GM18498 (cell line): ENCODE measurements around the gene OR2AG1.

Experiments used
- ATAC-seq: cut with Tn5 transposase; IDR thresholded peaks from one replicate; pipeline ENCODE4 v1.9.1; 2021; ENCODE audit warnings: mild to moderate bottlenecking, moderate library complexity; ENCODE audit not compliant: unreplicated experiment

Gene OR2AG1, protein sequence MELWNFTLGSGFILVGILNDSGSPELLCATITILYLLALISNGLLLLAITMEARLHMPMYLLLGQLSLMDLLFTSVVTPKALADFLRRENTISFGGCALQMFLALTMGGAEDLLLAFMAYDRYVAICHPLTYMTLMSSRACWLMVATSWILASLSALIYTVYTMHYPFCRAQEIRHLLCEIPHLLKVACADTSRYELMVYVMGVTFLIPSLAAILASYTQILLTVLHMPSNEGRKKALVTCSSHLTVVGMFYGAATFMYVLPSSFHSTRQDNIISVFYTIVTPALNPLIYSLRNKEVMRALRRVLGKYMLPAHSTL

DNA sequence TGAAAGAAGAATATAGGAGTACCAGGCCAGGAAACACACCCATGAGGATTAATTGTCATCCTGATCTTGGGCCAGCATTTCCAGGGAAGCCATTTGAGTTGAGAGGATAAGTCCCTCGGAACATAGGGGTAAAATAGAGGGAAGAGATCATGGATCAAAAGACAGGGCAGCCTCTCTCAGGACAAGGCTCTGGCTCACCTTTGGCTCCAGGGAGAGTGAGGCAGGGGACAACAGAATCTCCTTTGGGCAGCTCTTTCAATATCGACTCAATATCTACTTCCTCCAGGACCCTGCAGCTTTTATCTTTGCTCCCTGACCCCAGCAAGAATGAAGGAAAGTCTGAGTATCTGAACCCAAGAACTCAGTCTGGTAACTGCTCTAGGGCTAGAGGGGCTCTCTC lies at the start of gene OR2AG1:
Gene OR2AG1 (plus strand): TSS at position 301 of the 400 bp plus-strand sequence. CDS start 2,018 bp downstream, outside the sequence.
- no peak for ATAC-seq

DNA sequence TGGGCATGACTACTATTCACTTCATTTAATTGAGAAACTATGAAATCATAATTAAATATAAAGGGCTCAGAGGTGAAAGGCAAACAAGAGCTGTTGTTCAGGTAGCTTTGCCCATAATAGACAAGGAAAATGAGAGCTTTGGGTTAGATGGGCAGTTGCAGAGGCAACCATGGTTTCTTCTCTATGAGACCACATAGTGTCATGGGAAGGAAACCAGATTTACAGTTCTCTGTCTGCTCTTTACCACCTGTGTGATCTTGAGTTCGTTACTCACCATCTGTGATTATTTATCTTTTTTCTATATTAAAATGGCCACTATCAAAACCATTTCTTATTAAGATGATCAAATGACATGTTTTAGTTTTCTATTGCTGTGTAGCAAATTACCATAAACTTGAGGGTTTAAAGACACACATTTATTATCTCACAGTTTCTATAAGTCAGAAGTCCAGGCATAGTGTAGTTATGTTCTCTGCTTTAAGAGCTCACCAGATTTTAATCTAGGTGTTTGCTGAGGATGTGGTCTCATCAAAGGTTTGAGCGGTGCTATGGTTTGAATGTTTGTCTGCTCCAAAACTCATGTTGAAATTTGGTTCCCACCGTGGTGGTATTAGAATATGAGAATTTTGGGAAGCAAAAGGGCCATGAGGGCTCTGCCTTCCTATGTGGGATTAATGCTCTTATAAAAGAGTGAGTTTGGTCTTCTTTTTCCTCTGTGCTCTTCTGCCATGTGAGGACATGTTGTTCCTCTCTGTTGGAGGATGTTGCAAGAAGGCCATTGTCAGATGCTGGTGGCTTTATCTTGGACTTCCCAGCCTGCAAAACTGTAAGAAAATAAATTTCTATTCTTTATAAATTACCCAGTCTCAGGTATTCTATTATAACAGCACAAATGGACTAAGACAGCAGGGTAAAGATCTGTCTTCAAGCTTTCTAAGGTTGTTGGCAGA lies 49.2 kb upstream of the OR2AG1 start:
- no peak for ATAC-seq

DNA sequence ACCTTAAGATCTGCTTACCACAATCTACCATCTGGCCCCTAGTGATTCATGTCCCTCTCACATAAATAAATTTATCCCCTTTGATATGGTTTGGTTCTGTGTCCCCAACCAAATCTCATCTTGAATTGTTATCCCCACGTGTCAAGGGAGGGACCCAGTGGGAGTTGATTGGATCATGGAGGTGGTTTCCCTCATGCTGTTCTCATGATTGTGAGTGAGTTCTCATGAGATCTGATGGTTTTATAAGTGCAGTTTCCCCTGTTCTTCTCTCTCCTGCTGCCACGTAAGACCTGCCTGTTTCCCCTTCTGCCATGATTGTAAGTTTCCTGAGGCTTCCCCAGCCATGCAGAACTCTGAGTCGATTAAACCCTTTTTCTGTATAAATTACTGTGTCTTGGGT lies 48.2 kb upstream of the OR2AG1 start:
- no peak for ATAC-seq

DNA sequence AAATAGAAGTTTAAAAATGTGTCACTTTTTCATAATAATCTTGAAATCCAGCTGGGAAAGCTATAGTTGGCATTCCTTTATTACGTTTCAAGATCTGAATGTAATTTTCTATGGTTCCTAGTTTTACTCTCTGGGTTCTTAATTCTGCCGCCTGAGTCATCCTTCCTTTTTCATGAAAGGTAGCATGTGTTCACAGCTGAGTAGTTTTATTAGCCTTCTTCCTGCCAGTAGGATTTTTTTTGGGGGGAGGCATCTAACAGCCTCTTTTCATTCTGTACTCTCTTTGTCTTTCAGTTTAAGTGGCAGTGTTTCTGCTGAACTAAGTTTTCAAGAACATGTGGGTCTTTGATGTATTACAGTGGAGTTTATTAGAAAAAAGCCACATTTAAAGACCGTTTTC lies 47.5 kb upstream of the OR2AG1 start:
- no peak for ATAC-seq

DNA sequence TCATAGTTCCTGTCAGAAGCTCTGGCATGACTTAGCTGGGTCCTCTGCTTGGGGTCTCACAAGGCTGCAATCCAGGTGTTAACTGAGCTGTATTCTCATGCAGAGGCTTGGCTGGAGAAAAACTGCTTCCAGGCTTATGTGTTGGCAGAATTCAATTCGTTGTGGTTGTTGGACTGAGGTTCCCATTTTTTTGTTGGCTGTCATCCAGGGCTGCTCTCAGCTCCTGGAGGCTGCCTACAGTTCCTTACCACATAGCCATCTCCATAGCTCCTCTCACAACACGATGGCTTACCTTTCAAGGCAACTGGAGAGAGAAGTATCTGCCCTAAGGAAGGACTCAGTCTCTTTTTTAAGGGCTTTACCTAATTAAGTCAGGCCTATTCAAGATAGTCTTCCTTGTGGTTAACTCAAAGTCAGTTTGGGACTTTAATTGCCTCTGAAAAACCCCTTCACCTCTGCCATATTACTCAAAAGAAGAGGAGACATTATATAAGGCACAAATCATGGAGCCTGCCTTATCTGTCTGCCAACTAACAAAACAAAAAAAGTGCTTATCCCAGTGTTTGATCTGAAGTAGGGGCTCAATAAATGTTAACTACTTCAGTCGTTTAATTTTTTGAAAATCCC lies 46.2 kb upstream of the OR2AG1 start:
- no peak for ATAC-seq

DNA sequence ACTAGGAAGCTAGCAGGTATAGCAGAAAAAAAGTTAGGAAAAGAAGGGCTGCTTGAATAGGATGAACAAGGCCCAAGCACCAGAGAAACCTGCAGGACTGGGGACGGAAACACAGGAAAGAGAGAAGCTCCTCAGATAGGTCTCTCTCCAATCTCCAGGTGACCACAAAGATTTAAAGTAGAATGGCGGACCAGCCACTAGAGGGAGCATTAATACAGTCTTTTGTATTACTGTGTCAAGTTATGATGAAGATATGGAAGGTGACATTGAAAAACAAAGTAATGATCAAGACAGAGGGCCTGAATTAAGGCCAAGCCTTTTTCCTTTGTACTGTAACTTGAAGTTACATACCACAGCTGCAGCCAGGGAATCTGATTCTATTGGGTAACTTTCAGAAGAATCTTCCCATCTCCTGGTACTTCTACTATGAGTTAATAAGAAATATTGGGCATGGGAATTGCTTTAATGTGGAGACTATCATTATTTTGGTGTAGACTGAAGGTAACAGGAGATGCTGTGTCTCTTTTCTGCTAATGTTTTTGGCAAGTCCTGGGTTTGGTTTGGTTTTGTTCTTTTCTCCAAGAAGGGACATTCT lies 44.9 kb upstream of the OR2AG1 start:
- ATAC-seq = peak; percentile 81

DNA sequence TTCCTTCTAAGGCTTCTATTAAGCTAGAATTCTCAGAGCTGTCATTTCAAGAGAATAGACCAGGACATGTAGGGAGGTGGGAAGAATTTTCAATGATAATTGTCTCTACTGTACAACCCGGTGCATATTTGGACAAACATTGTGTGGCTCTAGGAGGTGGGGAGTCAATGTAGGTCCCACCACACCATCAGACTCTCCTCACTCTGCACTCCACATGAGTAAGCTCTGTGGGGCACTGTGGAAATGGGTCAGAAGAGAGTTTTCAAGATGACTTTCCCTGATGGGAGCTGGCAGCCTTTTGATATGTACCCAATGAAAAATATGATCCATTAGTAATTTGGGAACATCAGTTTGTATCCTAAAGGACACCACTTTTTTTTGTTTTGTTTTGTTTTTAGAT lies 44.2 kb upstream of the OR2AG1 start:
- no peak for ATAC-seq

DNA sequence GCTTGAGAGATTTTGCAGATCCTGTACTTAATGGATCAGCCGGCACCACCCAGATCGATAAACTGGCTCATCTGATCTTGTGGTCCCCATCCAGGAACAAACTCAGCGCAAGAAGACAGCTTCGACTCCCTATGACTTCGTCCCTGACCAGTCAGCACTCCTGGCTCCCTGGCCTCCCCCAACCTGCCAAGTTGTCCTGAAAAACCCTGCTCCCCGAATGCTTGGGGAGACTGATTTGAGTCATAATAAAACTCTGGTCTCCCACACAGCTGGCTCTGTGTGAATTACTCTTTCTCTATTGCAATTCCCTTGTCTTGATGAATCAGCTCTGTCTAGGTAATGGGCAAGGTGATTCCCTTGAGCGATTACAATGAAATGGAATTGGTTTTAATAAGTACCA lies 40.6 kb upstream of the OR2AG1 start:
- ATAC-seq = no peak

DNA sequence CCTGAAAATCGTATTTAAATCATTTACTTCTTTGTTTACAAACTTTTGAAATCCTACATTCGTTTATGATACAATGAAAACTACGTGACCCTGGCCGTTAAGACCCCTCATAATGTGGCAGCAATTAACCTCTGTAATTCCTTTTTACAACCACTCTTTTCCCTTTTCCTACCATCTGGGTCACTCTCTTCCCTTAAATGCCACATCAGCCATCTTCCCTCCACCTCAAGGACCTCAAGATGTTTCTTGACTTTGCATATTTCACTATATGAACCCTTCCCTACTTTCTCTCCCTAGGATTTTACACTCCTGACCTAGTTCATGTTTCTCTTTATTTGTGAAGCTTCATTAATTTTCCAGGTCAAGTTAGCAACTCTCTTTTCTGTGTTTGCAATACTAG lies 37.8 kb upstream of the OR2AG1 start:
- ATAC-seq = no peak

DNA sequence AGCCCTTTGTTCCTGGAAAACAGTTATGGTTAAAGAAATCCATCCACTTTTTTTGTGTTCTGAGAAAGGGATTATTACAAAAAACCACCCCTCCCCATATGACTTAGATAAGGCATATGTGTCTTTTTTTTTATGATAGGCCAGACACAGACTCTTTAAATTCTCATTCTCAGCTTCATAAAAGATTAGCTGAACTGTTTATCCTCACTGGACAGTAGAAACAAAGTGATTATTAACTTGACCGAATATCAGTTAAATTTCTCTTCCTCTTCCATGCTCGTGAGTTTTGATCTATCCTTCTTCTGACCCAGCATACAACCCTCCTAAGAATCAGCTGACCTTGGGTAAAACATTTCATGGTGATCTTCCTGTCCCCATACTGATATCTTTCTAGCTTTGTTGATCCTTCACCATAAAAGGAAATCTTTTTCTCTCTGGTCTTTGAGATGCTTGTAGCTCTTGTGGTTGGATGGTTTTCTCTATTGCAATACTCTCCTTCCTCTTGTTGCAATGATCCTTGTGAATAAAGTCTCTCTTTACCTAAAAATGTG lies 37.3 kb upstream of the OR2AG1 start:
- peak; percentile 73 for ATAC-seq

DNA sequence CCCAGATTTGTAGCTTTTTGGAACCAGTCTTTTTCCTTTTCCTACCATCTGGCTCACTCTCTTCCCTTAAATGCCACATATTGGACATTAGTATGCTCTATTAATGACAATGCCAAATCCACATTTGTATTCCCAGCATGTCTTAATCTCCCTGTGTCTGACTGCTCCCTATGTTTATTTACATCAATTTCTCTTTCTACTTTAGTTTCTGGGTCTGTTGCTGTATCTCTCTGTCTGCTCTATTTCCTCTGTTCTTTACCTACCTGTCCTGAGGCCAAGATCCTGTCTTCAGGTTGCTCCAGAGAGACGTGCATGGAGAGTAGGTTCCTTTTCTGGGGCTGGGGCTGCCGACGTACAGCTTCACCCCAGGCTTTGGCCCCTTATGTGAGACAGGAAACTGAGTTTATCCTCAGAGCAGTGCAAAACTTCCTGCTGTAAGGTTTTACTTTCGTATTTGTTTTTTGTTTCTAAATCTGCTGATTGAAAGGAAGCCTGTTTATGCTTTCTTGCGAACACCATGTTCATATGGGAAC lies 36.7 kb upstream of the OR2AG1 start:
- peak; percentile 81 for ATAC-seq

DNA sequence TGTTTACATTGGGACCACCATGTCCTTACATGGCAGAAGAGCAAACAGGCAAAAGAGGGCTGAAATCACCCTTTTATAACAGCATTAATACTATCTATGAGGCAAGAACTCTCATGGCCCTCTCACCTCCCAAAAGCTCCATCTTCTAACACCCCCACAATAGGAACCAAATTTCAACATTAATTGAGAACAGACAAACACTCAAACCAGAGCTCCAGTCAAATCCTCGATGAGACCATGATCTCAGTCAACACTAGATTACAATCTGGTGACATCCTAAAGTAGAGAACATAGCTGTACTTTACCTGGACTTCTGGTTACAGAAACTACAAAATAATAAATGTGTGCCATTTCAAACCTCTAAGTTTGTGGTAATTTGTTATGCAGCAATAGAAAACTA lies 36.2 kb upstream of the OR2AG1 start:
- ATAC-seq = no peak

DNA sequence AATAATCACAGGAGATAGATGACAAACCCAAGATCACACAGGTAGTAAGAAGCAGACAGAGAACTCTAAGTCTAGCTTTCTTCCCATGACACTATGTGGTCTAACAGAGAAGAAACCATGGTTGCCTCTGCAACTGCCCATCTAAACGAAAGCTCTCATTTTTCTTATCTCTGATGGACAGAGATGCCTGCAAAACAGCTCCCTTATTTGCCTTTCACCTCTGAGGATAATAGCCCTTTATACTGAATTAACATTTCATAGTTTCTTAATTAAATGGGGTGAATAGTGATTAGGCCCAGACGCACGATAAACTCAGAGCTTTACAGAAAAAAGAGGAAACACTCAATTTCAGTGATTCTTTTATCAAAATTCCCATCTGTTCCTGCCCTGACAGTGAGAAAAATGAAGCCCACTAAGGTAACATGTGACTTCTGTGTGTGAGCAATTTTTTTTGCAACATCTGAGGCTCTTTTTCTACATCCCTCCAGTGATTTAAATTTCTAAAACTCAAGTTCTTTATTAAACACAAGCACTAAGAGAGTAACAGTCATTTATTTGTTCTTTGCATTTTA lies 35.6 kb upstream of the OR2AG1 start:
- no peak for ATAC-seq

DNA sequence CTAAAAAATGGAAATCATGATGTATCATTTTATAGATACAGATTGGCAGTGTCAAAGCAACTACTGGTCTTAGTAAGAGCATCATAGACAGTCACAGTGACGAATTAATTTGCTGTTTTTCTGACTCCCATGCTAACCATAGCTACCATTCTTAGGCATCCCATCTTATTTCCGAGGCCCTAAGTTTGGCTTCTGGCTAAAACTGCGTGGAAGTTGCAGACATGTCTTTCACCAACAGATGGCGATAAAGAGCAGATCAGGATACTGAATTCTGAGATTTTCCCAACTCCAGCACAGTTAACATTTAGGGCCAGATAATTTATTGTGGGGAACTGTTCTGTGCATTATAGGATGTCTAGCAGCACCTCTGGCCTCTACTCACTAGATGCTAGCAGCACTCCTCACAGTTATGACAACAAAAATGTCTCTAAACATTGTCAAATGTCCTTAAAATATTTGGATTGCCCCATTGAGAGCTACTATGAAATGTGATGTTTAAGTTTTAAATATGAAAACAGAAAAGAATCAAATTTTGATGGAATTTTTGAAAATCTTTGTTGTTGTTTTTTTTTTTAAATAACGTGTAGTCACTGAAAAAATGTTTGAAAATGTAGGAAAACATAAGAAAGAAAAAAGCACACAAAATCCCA lies 27.4 kb upstream of the OR2AG1 start:
- ATAC-seq = no peak

DNA sequence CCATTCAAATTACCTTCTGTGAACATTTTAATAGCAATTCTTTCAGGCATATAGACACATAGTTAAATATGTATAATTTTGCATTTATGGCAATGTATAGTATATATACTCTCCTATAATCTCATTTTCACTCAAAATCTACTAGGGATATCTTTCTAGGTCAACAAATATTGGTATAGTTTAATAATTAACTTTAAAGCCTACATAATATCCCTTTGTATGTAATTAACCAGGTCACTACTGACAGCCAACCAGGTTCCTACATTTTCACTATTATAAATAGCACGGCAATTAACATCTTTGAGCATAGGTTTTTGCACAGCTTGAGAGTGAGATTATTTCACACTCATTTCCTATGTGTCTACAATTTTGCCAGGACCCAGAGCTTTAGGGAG lies 26.9 kb upstream of the OR2AG1 start:
- ATAC-seq = no peak

DNA sequence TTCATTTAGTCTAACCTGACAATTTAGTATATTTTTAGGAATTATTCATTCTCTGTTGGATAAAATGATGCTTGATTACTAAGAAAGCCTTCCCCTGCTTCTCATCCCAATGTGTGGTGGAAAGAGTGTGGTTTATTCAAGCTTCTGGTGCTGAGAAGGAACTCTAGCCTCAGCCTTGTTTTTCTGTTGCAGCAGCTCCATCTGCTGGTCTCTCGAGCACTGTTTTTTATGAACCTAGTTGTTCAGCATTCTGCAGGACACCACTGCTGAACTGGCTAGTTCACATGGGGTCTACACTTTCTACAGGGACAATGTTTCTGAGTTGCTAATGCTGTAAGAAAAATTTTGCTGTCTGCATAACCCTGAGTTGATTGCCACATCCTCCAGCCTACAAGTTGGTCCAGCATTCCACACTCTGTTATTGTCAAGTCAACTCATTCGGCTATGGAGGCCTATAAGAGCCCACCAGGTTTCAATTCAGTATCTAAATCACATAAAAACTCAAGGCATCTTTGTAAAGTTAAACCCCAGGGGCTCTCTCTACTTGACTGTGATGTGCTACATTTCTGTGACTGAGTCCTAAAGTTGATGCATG lies 25.4 kb upstream of the OR2AG1 start:
- peak; percentile 81 for ATAC-seq

DNA sequence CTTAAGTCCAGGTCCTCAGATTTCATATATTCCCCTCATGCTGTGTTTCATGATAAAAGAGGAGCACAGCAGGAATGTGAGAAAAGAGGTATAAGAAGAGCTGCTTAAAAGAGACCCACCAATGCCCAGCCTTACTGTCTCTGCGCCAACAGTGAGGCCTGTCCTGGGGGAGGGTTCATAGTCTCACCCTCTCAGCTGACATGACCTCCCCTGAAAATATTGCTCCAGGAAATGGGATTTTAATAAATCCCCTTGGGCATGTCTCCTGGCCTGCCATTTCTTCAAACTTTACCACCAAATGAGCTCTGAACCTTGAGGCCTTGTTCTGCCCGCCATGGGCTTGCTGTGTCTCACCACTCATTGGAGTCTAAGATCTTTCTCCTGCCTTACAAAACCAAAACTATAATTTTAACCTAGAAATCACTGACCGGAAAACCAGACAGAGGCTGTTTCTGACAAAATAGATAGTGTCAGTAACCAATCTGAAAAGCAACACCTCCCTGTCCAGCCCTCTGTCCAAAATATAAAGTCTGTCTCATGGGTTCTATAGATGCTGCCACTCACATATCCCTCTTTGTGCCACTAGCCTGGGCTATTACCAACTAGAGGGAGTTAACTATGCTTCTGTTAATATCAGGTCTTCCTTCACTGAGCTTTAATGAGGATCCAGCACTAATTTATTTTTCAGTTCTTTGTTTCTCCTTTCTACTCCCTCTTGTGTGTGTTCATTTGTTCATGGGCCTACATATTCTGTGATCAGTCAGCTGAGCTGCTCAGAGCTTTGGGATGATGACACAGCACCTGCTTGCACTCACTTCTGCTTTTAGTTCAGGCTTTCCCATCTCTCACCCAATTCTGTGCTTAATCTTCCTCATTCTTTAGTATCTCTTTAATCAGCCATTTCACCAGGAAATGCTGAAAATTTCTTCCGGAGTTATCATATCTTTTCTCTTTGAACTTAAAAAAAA lies 10.6 kb upstream of the OR2AG1 start, which contains the start of gene OR2AG2:
Gene OR2AG2 (minus strand): TSS at position 51 of the 968 bp plus-strand sequence. CDS start 3,019 bp downstream, outside the sequence.
- ATAC-seq = peak; percentile 92

DNA sequence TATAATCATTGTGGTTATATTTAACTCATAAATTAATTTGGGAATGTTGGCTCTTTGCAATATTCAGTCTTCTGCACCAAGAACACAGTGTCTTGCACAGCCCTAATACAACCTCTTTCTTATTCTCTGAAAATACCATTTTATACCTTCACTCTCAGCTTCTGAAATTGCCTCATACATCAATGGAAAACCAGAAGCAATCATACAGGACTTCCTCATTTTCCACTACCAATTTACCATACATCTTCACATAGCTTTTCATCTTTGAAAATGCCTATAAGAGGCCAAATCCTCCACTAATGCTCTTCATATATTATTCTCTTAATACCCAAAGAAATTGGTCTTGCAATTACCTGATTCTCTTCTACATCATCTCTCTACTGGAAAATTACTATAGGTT lies 4.3 kb upstream of the OR2AG1 start:
- no peak for ATAC-seq
